Umbilical cord (tissue), 2 donors: ENCODE results near the gene TENT5D. TPM values are rescaled to one million over a fixed set of nuclear protein-coding genes. Genes with fewer than 3 reads are reported as not detected.
"Not testable (repeated sequence)": the region's sequence is repeated elsewhere in the genome, so short reads cannot be mapped to it uniquely, and the experiment has no call there.

Source experiments
- DNase-seq: peaks from one replicate; pipeline ENCODE4 v3.0.0-alpha.2; 2015; ENCODE audit warnings: low spot score
- total RNA-seq: library from RNA; depleted of rRNA; stranded (reverse); fragments of >200 nt; gene quantifications from one replicate; pipeline ENCODE4 v1.2.3, GENCODE V29; 2014; ENCODE audit warnings: low replicate concordance; ENCODE audit not compliant: insufficient read depth

TENT5D gene
- 0.48 TPM for total RNA-seq

DNA sequence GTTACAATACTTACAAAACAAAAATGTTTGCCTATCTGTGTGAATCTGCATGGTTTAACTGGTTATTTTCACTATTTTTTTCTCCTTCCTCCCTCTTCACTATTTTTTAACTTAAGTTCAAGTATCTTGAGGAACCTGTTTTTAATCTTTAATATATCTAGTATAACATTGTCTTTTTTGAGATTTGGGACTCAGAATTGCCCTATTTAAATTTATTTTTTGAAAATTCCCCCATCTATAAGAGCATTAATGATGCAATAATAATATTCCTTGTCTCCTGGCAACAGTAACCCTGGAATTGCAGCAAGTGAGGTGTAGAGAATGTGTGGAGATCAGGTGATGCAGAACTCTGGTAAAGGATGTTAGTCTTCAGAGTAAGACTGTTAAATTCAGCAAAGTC is at the start of gene TENT5D:
Gene TENT5D, plus strand, starts transcription at position 301 of the 400 bp plus-strand sequence. CDS start 22,093 bp downstream, outside the sequence.
- no peak for DNase-seq

DNA sequence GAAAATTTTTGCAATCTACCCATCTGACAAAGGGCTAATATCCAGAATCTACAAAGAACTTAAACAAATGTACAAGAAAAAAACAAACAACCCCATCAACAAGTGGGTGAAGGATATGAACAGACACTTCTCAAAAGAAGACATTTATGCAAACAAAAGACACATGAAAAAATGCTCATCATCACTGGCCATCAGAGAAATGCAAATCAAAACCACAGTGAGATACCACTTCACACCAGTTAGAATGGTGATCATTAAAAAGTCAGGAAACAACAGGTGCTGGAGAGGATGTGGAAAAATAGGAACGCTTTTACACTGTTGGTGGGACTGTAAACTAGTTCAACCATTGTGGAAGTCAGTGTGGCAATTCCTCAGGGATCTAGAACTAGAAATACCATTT is 34.6 kb upstream of the TENT5D start:
- not testable (repeated sequence) for DNase-seq

DNA sequence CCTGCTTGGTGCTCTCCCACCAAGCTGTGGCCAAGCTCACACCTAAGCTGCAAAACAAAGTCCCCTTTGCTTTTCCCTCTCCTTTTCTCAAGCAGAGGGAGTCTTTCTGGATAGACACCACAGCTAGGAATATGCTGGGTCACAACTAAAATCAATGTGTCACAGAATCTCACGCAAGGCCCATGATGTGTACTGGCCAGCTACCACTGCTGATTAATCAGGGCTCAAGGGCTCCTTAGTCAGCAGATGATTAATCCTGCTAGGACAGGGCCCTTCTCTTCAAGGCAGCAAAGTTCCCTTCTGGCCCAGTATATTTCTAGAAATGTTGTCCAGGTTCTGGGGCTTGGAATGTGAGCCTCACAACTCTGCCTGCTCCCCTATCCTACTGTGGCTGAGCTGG is 32.0 kb upstream of the TENT5D start:
- DNase-seq = no peak

DNA sequence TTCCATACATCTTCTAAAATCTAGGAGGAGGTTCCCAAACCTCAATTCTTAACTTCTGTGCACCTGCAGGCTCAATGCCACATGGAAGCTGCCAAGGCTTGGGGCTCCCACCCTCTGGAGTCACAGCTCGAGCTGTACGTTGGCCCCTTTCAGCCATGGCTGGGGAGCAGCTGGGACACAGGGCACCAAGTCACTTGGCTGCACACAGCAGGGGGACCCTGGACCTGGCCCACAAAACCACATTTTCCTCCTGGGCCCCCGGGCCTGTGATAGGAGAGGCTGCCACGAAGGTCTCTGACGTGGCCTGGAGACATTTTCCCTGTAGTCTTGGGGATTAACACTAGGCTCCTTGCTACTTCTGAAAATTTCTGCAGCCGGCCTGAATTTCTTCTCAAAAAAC is 8.2 kb upstream of the TENT5D start:
- no peak for DNase-seq

DNA sequence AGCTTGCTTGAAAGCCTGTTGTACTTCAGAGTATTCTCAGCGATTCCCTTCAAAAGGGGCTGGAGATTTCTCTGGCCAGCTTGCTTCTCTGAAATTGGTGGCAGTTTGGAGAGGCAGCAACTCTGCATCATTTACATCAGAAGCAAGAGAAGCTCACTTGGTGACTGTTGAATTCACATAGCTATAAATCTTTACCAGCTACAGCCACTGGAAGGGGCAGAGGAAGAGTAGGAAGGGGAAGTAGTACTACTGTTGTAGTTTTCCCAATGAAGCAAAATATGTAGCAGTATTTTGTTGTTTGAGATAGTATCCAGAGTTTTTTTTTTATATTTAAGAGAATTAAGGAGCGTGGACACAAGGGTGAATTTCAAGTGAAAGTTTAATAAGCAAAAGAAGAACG is 2.8 kb downstream of the TENT5D start:
- DNase-seq = no peak

DNA sequence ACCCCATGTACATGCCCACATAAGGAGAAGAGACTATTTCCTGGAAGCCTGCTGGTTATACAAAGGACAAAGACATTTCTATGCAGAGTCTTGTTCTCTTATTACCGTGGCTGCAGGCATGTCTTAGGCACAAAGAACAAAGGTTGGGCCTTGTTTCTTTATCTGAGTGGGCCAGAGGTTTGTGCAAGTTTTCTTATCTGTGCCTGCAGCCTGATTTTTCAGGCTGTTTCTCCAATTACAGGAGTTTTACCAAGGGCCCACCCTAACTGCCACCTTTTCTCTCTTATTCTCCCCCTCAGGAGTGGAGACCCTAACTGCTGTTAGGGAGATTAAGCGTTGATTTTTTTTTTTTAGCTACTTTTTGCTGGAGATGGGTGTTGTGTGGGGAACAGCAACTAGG is 3.5 kb downstream of the TENT5D start:
- no peak for DNase-seq

DNA sequence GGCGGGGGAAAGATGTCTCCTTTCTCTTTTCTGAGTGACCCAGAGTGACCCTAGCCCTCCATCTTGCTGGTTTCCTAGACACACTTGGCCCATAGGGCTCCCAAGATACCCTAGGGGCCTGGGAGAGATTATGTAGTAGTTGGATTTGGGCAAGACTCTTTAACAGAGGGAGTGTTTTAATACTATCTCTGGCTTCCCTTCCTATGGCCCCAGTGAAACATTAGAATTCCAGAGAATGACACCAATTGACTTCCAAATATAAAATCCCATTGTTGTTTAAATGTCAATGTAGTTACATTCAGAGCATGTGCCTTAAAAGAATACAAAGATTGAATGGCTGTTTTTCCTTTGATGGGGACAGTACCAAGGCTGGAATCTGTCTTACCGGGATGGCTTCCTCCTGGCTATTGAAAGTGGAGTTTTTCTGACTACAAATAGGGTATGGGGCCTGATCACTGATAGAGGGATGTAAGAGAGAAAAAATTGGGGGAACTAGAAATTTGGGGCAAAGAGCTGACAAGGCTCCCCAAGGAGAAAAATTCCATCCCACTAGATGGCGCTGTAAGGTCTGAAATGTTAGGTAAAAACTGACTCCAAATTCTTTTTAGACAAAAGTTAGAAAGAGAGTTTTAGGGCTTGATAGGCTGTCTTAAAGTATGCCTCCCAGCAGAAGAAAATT is 10.7 kb downstream of the TENT5D start:
- no peak for DNase-seq

DNA sequence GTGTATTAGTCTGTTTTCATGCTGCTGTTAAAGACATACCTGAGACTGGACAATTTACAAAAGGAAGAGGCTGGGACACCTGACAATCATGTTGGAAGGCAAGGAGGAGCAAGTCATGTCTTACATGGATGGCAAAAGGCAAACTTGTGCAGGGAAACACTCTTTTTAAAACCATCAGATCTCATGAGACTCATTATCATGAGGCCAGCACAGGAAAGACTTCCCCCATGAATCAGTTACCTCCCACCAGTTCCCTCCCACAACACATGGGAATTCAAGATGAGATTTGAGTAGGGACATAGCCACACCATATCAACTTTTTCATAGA is 11.2 kb downstream of the TENT5D start:
- DNase-seq = no peak

DNA sequence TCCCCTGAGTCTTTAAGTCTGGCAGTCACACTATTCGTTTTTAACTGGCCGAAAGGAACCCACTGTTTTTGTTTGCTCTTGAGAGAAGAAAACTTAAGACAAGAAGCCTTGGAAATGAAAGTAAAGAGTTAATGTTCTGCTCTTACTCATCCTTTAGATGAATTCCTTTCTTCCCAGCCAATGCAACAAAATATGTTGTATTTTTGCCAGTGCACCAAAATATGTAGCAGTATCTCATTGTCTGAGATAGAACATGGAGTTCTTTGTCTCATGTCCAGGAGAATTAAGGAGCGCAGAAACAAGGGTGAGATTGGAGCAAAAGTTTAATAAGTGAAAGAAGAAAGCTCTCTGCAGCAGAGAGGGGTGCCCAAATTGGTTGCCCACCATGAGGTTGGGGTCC is 12.2 kb downstream of the TENT5D start:
- DNase-seq = no peak

DNA sequence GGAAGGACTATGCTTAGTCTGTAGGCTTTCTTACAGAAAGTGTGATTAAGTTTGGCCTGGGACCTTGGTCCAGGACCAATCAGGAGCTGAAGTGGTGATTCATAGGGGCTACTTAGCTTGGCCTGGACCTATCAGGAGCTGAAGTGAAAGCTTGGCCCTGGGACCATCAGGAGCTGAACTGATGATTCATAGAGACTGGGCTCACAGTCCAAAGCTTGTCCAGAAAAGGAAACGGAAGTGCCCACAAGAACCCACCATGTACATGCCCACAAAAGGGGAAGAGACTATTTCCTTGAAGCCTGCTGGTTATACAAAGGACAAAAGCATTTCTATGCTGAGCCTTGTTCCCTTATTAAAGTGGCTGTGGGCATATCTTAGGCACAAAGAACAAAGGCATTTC is 12.6 kb downstream of the TENT5D start:
- DNase-seq = no peak

DNA sequence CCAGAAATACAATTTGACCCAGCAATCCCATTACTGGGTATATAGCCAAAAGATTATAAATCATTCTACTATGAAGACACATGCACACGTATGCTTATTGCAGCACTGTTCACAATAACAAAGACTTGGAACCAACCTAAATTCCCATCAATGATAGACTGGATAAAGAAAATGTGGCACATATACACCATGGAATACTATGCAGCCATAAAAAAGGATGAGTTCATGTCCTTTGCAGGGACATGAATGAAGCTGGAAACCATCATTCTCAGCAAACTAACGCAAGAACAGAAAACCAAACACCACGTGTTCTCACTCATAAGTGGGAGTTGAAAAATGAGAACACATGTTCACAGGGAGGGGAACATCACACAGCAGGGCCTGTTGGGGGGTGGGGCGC is 47.9 kb downstream of the TENT5D start:
- not testable (repeated sequence) for DNase-seq

DNA sequence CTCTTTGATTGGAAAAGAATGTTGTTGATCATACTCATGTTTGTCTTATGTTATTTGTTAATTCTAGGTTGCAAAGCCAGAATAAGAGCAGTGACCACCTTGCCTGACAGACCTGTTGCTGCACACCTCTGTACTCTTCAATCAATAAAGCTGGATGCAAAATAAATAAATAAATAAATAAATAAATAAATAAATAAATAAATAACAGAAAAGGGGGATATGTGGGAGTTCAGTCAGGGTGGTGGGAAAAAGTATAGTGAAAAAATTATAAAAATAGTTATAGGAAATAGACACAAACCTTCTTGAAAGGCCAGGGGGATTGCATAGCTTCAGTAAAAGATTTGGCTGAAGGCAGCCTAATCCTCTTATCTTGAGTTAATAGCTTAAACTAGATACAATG is 51.3 kb downstream of the TENT5D start:
- no peak for DNase-seq

DNA sequence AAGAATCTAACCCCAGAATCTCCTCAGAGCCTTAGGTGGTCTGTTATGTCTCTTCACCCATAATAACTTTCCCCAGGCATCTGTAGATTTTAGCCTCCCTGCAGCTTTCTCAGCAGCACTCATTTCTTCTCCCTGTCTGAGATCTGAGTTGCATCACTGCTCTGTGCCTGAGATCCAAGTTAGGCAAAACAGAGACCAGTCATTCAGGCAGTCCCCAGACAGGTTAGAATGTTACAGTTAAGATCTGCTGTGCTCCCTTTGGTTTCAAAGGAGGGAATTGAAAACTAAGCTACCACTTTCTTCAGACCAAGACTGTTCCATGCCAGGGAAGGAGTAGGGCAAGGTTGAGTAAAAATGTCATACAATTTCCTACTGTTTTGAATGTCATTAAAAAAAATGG is 65.3 kb downstream of the TENT5D start:
- peak; percentile 7 for DNase-seq

DNA sequence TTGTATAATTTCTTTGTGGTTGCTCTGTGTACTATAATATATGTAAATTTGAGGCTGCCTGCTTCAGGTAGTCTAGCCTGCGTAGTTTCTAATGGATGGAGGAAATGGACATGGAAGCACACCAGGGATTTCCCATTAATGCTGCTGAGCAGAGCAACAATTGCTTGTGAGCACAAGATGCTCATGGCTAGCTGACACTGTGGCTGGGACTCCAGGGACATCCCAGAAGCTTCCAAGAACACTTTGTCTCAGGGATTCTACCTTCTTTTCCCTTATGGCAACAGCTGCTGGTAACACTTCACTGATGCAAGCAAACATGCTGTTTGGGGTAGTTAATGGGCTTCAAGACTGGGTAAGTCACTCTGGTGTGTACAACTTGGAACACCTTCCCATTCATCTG is 66.1 kb downstream of the TENT5D start:
- DNase-seq = no peak

DNA sequence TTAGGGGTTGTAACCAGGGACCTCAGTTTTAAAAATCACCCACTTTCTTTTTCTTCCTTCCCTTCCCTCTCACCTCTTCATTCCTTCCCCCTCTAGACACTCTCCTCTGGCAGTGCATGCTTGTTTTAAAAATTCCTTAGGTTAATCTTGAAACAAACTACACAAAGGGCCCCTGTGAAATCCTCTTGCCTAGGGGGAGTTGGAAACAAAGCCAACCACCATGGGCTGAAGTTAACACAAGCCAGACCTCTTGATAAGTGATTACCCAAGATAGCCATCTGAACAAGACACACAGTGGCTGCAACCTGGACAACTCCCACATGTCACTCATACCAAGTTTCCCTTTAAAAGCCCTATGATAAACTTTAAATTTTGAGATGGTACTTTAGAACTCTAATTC is 68.9 kb downstream of the TENT5D start:
- no peak for DNase-seq
